NCI-H2227 (cell line): ENCODE data around the gene TEN1.
A peak's percentile ranks its signal among the peaks of the same experiment; 100 is the strongest.

Experiments
- DNase-seq: peaks from one replicate; lab custom pipeline; 2025; ENCODE audit not compliant: unreplicated experiment; lab: John Stamatoyannopoulos, UW

The TEN1 gene

GRCh38 chr17:76005263-76006149 lies 26.5 kb downstream of the TEN1 start:
- peak; percentile 64 for DNase-seq

DNA sequence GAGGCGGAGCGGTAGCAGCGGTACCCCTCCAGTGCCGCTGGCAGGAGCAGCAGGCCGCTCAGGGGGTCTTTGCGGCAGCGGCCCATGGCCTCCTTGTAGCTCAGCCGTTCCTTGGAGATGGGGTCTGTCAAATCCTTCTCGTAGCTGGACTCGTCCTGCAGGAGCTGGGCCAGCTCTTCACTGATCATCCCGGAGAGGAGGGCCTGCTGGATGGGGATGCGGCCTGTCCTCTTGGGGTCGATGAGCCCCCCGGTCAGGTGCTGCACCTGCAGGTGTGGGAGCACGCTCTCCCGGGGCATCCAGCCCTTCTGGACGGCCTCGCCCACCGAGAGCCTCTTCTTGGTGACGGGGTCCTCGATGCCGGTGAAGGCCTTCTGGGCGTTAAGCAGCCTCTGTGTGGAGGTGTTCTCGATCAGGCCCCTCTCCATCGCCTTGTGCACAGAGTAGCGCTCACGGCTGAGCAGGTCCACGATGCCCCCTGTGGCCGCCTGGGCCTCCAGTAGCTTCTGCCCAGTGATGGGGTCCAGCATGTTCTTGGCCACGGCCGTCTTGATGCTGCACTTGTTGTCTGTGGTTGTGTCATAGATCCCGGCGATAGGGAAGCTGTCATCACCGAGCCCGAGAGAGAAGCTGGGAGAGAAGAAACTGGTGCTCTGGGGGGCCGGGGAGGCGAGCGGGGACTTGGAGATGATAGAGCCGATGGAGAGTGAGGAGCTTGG lies 28.2 kb downstream of the TEN1 start:
- DNase-seq, result no peak

- no peak for DNase-seq
Measured at GRCh38 chr17:76007850-76008165, 28.8 kb downstream of the TEN1 start.

DNA sequence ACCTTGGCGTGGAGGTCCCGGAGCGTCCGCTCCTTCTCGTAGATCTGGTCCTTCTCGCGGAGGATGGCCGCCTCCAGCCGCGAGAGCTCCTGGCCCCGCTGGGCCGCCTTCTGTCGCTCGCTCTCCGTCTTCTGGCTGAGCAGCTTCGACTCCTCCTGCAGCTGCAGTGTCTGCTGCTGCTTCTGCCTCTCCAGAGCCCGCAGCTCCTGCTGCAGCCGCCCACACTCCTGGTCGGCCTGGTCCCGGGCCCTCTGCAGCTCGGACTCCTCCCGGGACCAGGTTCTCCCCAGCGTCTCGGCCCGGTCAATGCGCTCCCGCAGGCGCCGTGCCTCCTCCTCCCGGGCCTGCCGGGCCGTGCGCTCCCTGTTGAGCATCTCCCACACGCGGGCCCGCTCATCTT lies 29.2 kb downstream of the TEN1 start:
- DNase-seq, result no peak

DNA sequence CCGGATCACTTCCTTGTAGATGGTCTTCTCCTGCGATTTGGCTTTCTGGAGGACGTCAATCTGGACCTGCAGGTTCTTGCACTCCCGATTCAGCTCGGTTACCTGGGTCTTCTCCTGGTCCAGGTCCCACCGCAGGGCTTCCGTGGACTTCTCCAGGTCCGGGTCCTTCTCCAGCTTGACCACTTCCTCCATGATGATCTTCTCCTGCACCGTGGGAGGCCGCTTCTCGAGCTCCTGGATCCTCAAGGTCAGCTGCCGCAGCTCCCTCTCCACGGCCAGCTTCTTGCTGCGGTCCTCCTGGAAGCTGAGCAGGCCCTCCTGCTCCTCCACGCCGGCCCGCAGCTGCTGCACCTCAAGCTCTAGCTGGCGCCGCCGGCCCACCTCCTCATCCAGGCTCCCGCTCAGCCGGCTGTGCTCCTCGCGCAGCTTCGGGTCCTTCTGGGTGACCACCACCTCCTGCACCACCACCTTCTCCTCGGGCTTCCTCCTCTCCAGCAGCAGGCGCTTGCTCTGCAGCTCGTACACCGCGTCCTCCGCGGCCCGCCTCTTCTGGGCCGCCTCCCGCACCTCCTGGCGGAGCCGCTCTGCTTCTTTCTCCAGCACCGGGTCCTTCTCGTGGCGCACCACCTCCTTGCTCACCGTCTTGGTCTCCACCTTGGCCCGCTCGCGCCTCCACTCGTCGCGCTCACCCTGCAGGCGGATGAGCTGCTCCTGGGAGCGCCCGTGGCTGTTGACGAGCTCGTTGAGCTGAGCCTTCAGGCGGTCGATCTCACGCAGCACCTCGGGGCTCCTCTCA lies 29.8 kb downstream of the TEN1 start:
- DNase-seq, result no peak

DNA sequence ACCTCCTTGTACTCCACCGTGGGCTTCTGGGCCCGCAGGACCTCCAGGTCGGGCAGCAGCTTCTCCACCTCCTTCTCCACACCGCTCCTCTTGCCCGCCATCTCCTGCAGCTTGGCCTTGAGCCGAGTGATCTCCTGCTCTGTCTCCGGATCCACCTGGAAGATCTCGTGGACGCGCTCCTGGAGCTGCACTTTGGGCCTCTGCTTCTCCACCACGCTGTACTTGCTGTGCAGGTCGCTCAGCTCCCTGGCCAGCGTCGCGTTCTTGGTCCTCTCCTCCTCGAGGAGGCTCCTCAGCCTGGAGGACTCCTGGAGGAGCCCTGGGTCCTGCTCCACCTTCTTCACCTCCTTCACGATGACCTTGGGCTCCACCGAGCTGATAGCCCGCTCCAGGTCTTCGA lies 30.4 kb downstream of the TEN1 start:
- DNase-seq, result no peak

DNA sequence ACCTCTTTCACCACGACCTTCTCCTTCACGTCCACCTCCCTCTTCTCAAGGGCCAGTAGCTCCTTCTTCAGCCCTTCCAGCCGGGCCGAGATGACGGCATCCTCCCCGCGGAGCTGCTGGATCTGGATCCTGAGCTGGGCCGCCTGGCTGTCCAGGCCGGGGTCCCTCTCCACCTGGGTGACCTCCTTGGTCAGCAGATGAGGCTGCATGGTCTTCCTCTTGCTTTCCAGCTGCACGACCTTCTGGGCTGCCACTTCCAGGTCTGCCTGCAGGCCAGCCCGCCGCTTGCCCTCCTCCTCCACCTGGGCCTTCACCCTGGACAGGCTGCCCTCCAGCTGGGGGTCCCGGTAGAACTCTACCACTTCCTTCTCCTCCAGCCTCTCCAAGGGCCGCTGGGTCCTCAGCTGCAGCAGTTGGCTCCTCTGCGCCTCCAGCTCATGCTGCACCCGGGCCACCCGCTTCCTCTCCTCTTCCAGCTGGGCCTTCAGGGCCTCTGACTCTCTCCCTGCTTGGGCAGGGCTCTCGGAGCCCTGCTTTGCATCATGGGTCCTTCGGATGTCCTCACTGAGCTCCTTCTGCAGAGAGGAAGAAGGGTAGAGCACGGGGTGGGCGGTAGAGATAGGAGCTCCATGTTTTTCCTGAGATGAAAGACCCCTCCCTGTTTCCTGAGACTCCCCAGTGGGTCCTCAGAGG lies 31.1 kb downstream of the TEN1 start:
- no peak for DNase-seq

- DNase-seq, result no peak
Measured at GRCh38 chr17:76011951-76012350, 32.9 kb downstream of the TEN1 start.

DNA sequence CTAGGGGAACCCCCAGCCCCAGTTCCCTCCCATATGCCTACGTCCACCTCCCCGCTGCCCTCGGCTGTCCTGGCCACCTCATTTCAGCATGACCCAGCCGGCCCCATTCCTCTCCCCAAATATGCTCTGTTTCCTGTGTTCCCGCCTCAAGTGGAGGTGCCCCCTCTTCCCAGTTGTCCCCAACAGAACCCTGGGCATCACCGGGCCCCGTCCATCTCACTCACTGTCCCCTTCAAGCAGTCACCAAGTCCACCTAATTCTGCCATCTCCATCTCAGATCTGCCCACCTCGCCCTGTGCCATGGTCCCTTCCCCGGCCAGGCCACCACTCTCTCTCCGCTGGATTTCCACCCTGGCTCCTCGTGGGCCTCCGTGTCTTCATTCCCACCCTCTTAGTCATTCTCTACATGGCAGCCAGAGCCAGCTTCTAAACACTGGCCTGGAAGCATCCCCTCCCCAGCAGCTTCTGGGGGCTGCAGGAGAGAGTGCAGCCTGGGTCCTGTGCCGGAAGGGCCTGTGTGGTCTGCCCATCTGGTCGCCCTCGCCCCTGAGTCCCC lies 34.4 kb downstream of the TEN1 start:
- no peak for DNase-seq

DNA sequence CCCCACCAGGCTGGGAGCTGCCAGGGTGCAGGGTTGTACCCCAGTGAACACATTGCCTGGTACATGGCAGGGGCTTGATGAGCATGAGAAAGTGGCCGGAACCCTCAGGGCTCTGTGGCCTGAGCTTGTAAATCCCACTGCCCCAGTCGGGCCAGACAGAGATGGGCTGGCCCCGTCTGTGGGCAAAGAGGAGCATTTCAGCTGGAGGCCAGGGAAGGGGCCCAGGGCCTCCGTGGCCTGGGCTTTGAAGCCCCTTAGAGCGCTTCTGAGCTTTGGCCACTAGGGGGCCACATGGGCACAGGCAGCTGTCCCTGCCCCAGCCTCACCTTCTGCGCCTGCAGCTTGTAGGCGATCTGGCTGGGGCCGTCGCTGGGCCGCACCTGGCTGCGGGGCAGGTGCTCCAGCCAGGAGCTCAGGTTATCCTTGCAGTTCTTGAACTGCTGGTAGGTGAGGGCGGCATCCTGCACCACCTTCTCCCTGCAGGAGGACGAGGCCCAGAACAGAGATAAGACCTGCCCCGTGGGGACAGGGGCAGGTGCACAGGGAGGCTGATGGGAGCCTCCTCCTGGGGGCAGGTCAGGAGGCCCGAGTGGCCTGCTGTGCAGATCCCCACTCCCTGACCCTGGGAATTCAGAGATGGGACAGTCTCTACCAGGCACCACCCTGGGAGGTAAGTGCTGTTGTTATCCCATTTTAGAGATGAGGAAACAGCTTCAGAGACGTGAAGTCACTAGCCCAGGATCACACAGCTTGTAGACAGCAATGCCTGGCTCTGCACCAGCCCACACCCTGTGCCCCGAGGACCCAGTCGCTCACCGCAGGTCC lies 35.3 kb downstream of the TEN1 start:
- peak; percentile 87 for DNase-seq

- no peak for DNase-seq
Measured at GRCh38 chr17:76014925-76015261, 35.9 kb downstream of the TEN1 start.

- no peak for DNase-seq
Measured at GRCh38 chr17:76017481-76018339, 38.7 kb downstream of the TEN1 start.

- no peak for DNase-seq
Measured at GRCh38 chr17:76018340-76018680, 39.3 kb downstream of the TEN1 start.

DNA sequence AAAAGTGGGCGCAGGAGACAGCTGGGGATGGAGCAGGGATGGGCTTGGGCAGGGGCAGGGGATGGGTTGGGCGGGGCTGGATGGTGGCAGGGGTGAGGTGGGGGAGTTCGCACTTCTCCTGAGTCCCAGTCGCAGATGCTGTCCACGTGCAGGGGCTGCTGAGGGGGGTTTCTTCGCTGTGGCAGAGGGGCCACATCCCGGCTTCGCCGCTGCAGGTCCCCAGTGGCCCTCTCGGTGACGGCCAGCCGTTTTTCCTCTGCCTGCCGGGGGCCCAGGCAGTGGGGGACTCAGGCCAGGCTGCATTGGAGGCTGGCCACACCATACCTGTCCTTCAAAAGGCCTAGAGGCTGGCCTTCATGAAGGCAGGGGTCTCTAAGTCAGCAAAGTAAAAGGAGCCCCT lies 39.8 kb downstream of the TEN1 start:
- no peak for DNase-seq

DNA sequence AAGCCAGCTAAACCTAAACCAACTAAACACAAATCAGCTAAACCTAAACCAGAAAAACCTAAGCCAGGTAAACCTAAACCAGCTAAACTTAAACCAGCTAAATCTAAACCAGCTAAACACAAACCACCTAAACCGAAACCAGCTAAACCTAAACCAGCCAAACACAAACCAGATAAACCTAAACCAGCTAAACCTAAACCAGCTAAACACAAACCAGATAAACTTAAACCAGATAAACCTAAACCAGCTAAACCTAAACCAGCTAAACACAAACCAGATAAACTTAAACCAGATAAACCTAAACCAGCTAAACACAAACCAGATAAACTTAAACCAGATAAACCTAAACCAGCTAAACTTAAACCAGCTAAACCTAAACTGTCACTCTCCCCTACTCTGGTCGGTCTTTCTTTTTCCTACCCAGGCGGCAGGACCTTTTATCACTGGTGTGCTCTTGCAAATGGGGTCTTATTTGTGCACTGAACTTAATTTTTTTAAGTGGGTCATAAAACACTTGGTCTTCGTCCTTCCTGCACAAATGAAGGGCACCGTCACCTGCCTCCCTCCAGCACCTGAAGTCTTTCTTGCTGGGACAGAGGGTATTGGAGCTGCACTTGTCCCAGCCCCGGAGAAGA lies 40.9 kb downstream of the TEN1 start:
- no peak for DNase-seq

DNA sequence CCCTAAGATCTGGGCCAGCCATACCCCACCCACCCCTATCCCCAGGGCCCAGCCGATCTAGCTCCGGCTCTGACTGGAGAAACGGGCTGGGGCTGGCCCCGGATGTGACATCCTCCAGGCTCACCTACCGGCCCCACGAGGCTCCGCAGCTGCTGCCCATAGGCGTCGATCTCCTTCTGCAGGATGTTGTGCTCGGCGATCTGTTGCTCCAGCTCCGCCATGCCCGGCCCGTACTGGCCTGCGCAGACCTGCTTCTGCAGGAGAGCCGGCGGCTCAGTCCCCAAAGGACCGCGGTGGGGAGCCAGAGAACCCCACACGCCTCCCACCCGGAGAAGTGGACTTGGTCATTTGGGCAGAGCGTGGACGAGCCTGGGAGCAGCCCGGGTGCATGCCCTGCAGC lies 43.2 kb downstream of the TEN1 start:
- no peak for DNase-seq

DNA sequence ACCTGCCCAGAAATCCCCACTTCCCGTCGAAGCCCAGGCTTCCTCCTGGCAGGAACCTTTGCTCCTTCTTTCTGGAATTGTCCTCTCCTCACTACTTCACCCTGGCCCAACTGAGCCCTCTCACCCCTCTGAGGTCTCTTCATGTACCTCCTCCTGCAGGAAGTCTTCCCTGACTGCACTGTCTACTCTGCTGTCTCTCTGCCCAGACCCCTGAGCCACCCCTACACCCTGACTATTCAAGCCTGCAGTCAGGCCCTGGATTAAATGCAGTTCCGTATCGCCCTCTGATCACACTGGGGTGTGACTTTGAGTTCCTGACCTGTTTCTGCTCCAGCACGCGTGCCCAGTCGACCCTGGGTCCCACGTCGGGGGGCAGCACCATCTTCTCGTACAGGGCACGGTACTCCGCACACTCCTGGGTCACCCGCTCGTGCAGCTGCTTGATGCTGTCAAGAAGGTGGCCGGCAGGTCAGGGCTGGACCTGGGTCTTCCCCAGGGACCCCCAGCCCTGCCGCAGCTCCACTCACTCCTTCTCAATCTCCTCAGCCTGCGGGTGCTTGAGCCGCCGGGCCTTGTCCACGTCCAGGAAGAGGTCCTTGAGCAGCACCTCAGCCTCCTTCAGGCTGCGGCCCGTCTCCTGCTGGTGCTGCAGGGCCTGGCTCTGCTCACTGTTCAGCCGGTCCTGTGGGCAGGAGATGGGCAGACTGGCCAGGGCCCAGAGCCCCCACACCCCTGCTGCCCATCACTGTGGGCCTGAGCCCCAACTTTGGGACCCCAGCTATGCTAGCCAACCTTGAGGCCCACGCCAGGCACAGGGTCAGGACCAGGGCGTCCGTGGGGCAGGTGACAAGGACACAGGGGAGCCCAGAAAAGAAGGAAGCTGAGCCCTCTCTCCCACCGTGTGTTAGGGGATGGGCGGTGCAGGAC lies 44.2 kb downstream of the TEN1 start:
- no peak for DNase-seq

DNA sequence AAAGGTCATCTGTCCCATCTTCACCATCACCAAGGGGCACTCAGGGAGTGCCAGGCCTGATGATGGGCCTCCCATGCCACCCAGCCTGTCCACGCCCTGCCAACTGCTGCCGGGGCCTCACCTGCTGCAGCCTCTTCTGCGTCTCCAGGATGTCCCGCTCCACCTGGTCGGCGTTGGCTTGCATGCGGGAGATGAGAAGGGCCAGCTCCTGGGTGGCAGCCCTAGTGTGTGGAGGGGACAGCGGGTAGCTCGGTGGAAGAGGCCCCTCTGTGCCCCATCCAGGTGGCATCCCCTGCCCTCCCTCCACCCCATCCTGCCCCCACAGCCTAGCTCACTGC lies 44.8 kb downstream of the TEN1 start:
- DNase-seq, result no peak
